RWPE2 (cell line): Measurements from ENCODE around the gene ROR2.

Source experiments
- ATAC-seq: fragments of 200-7000 bp; cut with Tn5 transposase; 3 replicates; pipeline ENCODE4 v1.9.1; 2021; ENCODE audit warnings: low read depth
- DNase-seq: peaks from one replicate; pipeline ENCODE4 v3.0.0-alpha.2; 2020; ENCODE audit warnings: low spot score
- H3K27ac ChIP-seq: fragments of 450-650 bp; 2 replicates; pipeline ENCODE4 v1.5.1; 2017; ENCODE audit warnings: mild to moderate bottlenecking; ENCODE audit not compliant: poor library complexity, severe bottlenecking
- H3K27me3 ChIP-seq: fragments of 250-450 bp; sonication (Bioruptor Pico); 2 replicates; pipeline ENCODE4 v1.5.1; 2021; ENCODE audit warnings: mild to moderate bottlenecking, moderate library complexity; ENCODE audit not compliant: insufficient read depth, poor library complexity, severe bottlenecking
- H3K36me3 ChIP-seq: fragments of 250-450 bp; sonication (Bioruptor Pico); 2 replicates; pipeline ENCODE4 v1.5.1; 2020; ENCODE audit warnings: low read depth, mild to moderate bottlenecking, moderate library complexity
- H3K4me1 ChIP-seq: fragments of 250-450 bp; sonication (Bioruptor Pico); 2 replicates; pipeline ENCODE4 v1.5.1; 2021; ENCODE audit warnings: mild to moderate bottlenecking, moderate library complexity; ENCODE audit not compliant: insufficient read depth, poor library complexity, severe bottlenecking
- H3K4me3 ChIP-seq: fragments of 250-450 bp; sonication (Bioruptor Pico); 2 replicates; pipeline ENCODE4 v1.5.1; 2021; ENCODE audit warnings: mild to moderate bottlenecking, moderate library complexity; ENCODE audit not compliant: severe bottlenecking
- H3K9me3 ChIP-seq: fragments of 250-450 bp; sonication (Bioruptor Pico); 2 replicates; pipeline ENCODE4 v1.5.1; 2021; ENCODE audit warnings: mild to moderate bottlenecking, moderate library complexity; ENCODE audit not compliant: severe bottlenecking
- CTCF ChIP-seq: fragments of 450-650 bp; IDR thresholded peaks from one replicate; pipeline ENCODE4 v1.5.1; 2017; ENCODE audit warnings: mild to moderate bottlenecking, moderate library complexity; ENCODE audit not compliant: poor library complexity, severe bottlenecking

ROR2 gene

GRCh38 chr9:91583161-91583875, 366.7 kb downstream of the ROR2 start:
- DNase-seq (no peak), ATAC-seq (no peak)
- no peaks in the 10 kb centered on the region for H3K27me3 ChIP-seq
- TF ChIP-seq CTCF: no peak
- H3K4me3 ChIP-seq: no peak overlapping the region
- H3K9me3 ChIP-seq: no peaks in the 10 kb centered on the region
- H3K4me1 ChIP-seq: no peaks in the 10 kb centered on the region
- no peak overlapping the region for H3K27ac ChIP-seq
- no peaks in the 10 kb centered on the region for H3K36me3 ChIP-seq

- ATAC-seq: no peak
- Histone ChIP-seq H3K4me3 (no peak overlapping the region), H3K27me3 (no peaks in the 10 kb centered on the region), H3K4me1 (no peaks in the 10 kb centered on the region), H3K36me3 (no peaks in the 10 kb centered on the region), H3K27ac (no peak overlapping the region), H3K9me3 (no peaks in the 10 kb centered on the region)
- DNase-seq: no peak
- TF ChIP-seq CTCF: no peak
Measured at GRCh38 chr9:91582181-91582580, 367.8 kb downstream of the ROR2 start.

GRCh38 chr9:91580136-91580535, 369.9 kb downstream of the ROR2 start:
- H3K27me3 ChIP-seq: no peaks in the 10 kb centered on the region
- no peaks in the 10 kb centered on the region for H3K4me1 ChIP-seq
- no peaks in the 10 kb centered on the region for H3K9me3 ChIP-seq
- H3K4me3 ChIP-seq: no peak overlapping the region
- no peak for TF ChIP-seq CTCF
- ATAC-seq: peak; percentile 27; the same call in 1 of the 3 replicates
- no peaks in the 10 kb centered on the region for H3K36me3 ChIP-seq
- no peak overlapping the region for H3K27ac ChIP-seq
- DNase-seq: no peak

- Histone ChIP-seq H3K4me3 (no peak overlapping the region), H3K27me3 (no peaks in the 10 kb centered on the region), H3K27ac (no peak overlapping the region), H3K9me3 (no peaks in the 10 kb centered on the region), H3K36me3 (no peaks in the 10 kb centered on the region), H3K4me1 (no peaks in the 10 kb centered on the region)
- ATAC-seq (no peak), DNase-seq (no peak)
- no peak for TF ChIP-seq CTCF
Measured at GRCh38 chr9:91578911-91579310, 371.1 kb downstream of the ROR2 start.

GRCh38 chr9:91577633-91578061, 372.4 kb downstream of the ROR2 start:
- no peaks in the 10 kb centered on the region for H3K9me3 ChIP-seq
- no peaks in the 10 kb centered on the region for H3K27me3 ChIP-seq
- no peaks in the 10 kb centered on the region for H3K36me3 ChIP-seq
- H3K27ac ChIP-seq: no peak overlapping the region
- H3K4me1 ChIP-seq: no peaks in the 10 kb centered on the region
- ATAC-seq (no peak), DNase-seq (no peak)
- no peak overlapping the region for H3K4me3 ChIP-seq
- no peak for TF ChIP-seq CTCF
